RCC 7860 (cell line): ENCODE results near the gene FBXL14.
"Not testable (repeated sequence)": the region's sequence is repeated elsewhere in the genome, so short reads cannot be mapped to it uniquely, and the experiment has no call there.

Source experiments
- DNase-seq: peaks from one replicate; pipeline ENCODE4 v3.0.0-alpha.2; 2015; ENCODE audit warnings: low spot score
- FAIRE-seq: peaks from 2 replicates; lab custom pipeline; 2012; peaks lifted over from hg19 to GRCh38; lab: Jason Lieb, UNC

FBXL14 gene

DNA sequence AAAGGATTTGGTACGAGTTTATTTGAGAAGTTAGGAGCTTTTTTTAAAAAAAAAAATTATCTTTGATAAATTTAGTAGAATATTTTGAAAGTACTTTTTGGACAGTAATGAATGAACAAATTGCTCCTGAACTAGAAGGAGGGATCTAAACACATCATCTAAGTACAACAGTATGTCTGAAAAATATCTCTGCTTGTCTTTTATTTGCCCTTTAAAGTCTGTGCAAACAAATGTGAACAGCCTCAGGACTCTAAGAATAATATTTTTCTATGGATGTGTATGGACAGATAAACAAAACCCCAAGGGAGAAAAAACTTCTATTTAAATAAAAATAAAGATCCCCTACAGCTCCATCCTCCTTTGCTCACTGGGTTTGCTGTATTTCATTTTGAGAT, 19.5 kb downstream of the FBXL14 start:
- no peak for DNase-seq
- no peak for FAIRE-seq

DNA sequence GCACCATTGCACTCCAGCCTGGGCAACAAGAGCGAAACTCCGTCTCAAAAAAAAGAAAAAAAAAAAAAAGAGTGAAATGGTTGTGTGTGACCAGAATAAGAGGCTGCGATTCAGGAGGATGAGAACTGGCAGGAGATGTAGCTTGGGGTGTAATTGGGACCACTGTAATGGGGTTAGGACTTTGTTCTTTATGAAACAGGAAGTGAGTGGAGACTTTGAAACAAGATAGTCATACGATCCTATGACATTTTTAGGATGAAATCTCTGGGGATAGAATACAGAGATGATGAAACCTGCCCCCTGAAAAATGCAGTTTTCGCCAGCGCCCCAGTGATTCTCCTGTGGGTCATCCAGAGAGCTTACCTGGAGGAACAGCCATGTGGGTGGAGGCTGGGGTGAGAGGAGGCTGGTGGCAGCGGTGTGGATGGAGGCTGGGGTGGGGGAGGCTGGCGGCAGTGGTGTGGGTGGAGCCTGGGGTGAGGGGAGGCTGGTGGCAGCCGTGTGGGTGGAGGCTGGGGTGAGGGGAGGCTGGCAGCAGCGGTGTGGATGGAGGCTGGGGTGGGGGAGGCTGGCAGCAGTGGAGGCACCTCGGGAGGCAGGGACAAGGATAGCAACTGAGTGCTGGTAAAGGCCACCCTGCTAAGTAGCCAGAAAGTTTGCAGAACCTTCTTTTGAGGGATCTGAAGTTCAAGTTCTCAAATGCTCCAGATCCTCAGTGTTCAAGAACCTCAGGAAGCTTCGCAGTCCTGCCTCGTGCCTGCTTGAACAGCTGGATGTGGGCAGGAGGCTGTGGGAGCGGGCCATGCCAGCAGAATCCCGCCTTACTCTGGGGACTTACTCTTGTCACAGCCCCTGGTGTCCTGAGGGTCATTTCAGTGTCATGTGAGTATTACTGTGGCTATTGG, 20.2 kb downstream of the FBXL14 start:
- DNase-seq (no peak), FAIRE-seq (no peak)

- FAIRE-seq (no peak), DNase-seq (no peak)
These were observed 21.6 kb downstream of the FBXL14 start for GRCh38 chr12:1572731-1573130.

DNA sequence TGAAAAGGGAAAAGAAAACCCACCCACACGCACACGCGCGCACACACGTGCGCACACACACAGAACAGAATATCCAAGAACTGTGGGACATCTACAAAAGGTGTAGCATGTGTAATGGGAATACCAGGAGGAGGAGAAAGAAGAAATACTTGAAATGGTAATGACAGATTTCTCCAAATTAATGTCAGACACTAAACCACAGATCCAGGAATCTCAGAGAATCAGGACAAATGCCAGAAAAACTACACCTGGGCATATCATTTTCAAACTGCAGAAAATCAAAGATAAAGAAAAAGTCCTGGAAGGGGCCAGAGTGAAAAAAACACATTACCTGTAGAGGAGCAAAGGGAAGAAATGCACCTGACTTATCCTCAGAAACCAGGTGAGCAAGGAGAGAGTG, 26.5 kb downstream of the FBXL14 start:
- DNase-seq (no peak), FAIRE-seq (no peak)

- no peak for FAIRE-seq
- DNase-seq: no peak
These were observed 27.8 kb downstream of the FBXL14 start for GRCh38 chr12:1566449-1567135.

- DNase-seq (no peak), FAIRE-seq (no peak)
These were observed 29.2 kb downstream of the FBXL14 start for GRCh38 chr12:1565172-1565571.

GRCh38 chr12:1564067-1564466, 30.3 kb downstream of the FBXL14 start:
- DNase-seq (no peak), FAIRE-seq (no peak)

DNA sequence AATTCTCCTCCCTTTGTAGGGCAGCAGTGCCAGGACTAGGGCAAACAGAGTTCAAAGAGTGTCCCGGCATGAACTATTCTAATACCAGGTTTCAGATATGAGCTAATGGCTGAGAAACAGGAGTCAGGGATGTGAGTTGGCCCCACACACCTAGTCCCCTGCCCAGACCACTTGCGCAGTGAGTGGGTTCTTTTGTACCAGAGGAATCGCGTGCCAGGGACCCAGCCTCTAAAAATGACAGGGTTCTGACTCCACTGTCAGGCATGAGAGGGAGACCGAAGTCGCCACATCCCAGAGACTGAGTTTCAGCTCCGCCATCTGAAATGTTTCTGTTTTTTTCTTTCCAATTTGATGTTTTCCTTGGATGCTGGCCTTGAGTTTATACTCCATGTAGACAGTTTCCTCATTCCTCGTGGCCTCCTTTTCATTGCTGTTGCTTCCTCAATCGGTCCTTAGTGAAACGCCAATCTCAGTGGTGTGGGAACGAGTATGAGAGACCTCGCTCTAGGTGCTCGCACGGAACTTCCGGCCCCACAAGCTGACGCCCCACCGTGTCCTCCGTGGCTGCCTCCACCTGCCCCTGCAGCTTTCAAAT, 31.5 kb downstream of the FBXL14 start:
- FAIRE-seq (no peak), DNase-seq (no peak)

GRCh38 chr12:1560704-1561103, 33.7 kb downstream of the FBXL14 start:
- no peak for DNase-seq
- FAIRE-seq: no peak

DNA sequence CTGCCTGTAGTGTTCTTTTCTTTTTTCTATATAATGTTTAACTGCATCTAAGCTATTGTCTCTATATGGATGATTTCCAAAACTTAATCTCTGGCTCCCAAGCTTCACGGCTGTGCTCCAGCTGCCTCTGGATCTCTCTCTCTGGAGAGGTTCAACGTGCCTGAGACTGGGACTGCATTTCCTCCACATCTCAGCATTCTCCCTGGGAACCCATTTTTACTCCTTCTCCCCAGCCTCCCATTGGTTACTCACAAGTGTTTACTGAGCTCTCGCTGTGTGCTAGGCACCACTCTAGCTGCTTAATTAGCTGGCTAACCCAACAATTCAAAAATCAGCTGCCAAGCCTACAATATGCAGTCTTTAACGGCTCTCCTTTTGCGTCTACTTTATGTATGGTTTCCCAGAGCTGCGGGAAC, 34.7 kb downstream of the FBXL14 start:
- DNase-seq (no peak), FAIRE-seq (no peak)

DNA sequence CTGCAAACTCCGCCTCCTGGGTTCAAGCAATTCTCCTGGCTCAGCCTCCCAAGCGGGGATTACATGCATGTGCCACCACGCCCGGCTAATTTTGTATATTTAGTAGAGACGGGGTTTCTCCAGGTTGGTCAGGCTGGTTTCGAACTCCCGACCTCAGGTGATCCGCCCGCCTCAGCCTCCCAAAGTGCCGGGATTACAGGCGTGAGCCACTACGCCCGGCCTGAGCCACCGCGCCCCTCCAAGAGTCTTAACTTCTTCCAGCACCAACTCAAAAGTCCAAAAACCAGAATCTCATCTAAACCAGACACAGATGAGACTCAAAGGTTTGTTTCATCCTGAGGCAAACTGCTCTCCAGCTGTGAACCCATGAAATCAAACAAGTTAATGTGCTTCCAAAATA, 36.3 kb downstream of the FBXL14 start:
- FAIRE-seq, DNase-seq: not testable (repeated sequence)

GRCh38 chr12:1553987-1554982, 40.1 kb downstream of the FBXL14 start:
- FAIRE-seq (no peak), DNase-seq (no peak)

GRCh38 chr12:1553536-1553935, 40.8 kb downstream of the FBXL14 start:
- FAIRE-seq (no peak), DNase-seq (no peak)

DNA sequence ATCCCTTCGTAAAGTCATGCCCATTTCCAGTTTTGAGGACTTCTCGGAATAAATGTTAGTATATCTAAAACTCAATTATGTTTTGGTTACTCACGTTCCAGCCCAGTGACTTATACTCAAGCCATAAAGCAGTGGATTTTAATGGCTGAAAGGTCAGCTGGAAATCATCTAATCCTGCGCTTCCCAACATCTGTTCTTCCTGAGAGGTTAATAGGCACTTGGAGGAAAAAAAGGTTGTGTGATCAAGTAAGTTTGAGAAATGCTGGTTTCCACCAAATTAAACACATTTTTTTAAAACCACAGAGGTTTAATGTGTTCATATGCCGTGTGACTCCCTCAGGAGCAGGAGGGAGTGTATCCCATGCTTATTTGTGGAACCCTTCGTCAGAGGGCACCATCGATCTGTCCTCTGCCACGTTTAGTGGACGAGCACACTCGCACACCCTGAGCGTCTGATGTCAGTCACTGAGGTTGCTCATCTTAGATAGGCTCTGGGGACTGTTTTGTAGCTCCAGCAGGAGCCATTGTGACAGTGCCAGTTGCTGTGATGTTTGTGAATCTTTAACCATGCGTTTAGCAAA, 41.4 kb downstream of the FBXL14 start:
- DNase-seq (no peak), FAIRE-seq (no peak)

DNA sequence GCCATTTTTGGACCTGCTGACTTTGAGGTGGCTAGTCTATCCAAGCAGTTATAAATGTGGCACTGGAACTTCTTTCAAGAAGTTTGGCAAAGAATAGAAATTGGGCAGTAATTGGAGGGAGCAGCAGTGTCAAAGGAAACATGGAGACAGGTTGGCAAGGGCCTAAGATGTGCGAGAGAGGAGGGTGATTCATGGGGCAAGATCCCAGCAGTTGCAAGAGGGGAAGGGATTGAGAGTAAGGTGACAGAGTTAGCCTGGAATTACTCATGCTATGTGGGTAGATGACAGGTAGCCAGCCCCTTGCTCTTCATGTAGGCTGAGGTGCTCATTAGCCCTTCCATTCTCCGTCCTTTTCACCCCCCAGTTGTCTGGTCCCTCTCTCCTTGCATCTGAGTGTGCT, 42.2 kb downstream of the FBXL14 start:
- FAIRE-seq: no peak

GRCh38 chr12:1551496-1551895, 42.9 kb downstream of the FBXL14 start:
- FAIRE-seq: no peak

More for the DNA sequence above, 42.2 kb downstream of the FBXL14 start:
- no peak for DNase-seq

GRCh38 chr12:1546931-1547640, 47.3 kb downstream of the FBXL14 start:
- DNase-seq (no peak), FAIRE-seq (no peak)

More at GRCh38 chr12:1551496-1551895, 42.9 kb downstream of the FBXL14 start:
- DNase-seq: no peak

DNA sequence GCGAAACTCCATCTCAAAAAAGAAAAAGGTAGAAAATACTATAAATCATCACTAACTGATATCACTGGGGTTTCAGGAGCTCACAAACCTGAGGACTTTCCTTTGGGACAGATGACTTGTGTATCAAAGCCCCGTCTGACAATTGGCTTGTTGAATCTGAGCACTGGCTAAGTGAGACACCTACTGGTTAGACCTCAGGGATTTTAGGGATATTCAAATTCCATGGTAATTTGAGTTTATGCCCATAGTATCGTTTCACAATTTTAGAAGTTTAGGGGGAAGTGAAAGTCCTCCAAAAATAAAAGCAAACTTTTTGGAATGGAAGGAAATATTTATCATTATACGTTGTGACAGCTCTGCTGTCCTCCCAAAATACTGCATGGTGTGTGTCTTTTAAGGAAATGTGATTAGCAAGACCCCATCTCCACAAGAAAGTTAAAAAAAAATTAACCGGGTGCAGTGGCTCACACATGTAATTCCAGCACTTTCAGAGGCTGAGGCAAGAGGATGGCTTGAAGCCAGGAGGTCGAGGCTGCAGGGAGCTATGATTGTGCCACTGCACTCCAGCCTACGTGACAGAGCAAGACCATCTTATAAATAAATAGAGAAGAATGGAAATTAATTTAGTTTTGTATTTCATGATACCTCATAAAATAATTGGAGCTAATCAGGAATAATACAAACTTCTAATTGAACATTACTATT, 49.2 kb downstream of the FBXL14 start:
- DNase-seq: no peak
- no peak for FAIRE-seq

- FAIRE-seq (no peak), DNase-seq (no peak)
These were observed 51.8 kb downstream of the FBXL14 start for GRCh38 chr12:1542599-1542998.
